HAP-1 (cell line): ENCODE results near the gene TCEAL1.
"Not testable (repeated sequence)": the region's sequence is repeated elsewhere in the genome, so short reads cannot be mapped to it uniquely, and the experiment has no call there.

ENCODE experiments used
- DNase-seq, 2 experiments: peaks; one replicate each; pipeline ENCODE4 v3.0.0-alpha.2; 2016 to 2020; ENCODE audit warnings: low spot score in 2 of 2
- H3K27me3 ChIP-seq: fragments of 250-450 bp; sonication (Bioruptor Pico); 2 replicates; pipeline ENCODE4 v1.5.1; 2020; ENCODE audit warnings: low read depth, mild to moderate bottlenecking, moderate library complexity
- H3K36me3 ChIP-seq: fragments of 250-450 bp; sonication (Bioruptor Pico); replicated peaks from 2 replicates; pipeline ENCODE4 v1.5.1; 2020; ENCODE audit warnings: mild to moderate bottlenecking
- H3K4me1 ChIP-seq: fragments of 250-450 bp; sonication (Bioruptor Pico); 2 replicates; pipeline ENCODE4 v1.5.1; 2020; ENCODE audit warnings: mild to moderate bottlenecking
- H3K4me3 ChIP-seq: fragments of 250-450 bp; sonication (Bioruptor Pico); 2 replicates; pipeline ENCODE4 v1.5.1; 2020; ENCODE audit warnings: mild to moderate bottlenecking, moderate library complexity
- H3K9me3 ChIP-seq: fragments of 250-450 bp; sonication (Bioruptor Pico); 2 replicates; pipeline ENCODE4 v1.5.1; 2020; ENCODE audit warnings: mild to moderate bottlenecking, moderate library complexity
- in situ Hi-C: fragments of 300-500 bp; cut with MboI; formaldehyde crosslinking; loops from 3 replicates; pipeline ENCODE4 v1.14.3; 2020; ENCODE audit warnings: low sequenced_read_pairs, inconsistent platforms, mixed read lengths

Gene TCEAL1

GRCh38 chrX:103628386-103629317, at the start of gene TCEAL1:
Gene TCEAL1 (plus strand): TSS chrX:103628975. CDS start chrX:103629917, 942 bp downstream.
- in situ Hi-C loops = no loop called here
- Histone ChIP-seq H3K36me3 (no peaks in the 10 kb centered on the region), H3K9me3 (no peaks in the 10 kb centered on the region), H3K4me3 (peak within 1 kb of the TSS; percentile 72), H3K4me1 (peaks cover 16% of the 10 kb centered on the region), H3K27me3 (no peaks in the 10 kb centered on the region)
- peak; percentile 51 to 79 for DNase-seq

- DNase-seq = peak in 1 of 2 experiments; percentile 19
- peaks cover 9% of the 10 kb centered on the region for H3K27me3 ChIP-seq
- H3K9me3 ChIP-seq = no peaks in the 10 kb centered on the region
- H3K4me3 ChIP-seq = peak overlapping the region; percentile 71; the same call in 1 of the 2 replicates
- H3K36me3 ChIP-seq = peaks cover 21% of the 10 kb centered on the region
- peaks cover 5% of the 10 kb centered on the region for H3K4me1 ChIP-seq
- in situ Hi-C loops = no loop called here
Observed at GRCh38 chrX:103584596-103584995, 44.2 kb upstream of the TCEAL1 start.

GRCh38 chrX:103585411-103586313, 43.1 kb upstream of the TCEAL1 start, which contains the start of gene TCEAL4:
Gene TCEAL4 (plus strand): TSS chrX:103585515. CDS start chrX:103586676, 1,161 bp downstream.
- H3K4me1 ChIP-seq = peaks cover 5% of the 10 kb centered on the region
- no peaks in the 10 kb centered on the region for H3K9me3 ChIP-seq
- 0 out of 2 replicates have a peak, but pooled peaks cover 6% of the 10 kb centered on the region for H3K27me3 ChIP-seq
- peak within 1 kb of the TSS; percentile 71 for H3K4me3 ChIP-seq
- peak; percentile 37 to 83 for DNase-seq
- peaks cover 21% of the 10 kb centered on the region for H3K36me3 ChIP-seq
- in situ Hi-C loops = no loop called here

GRCh38 chrX:103586314-103586646, 42.5 kb upstream of the TCEAL1 start:
- in situ Hi-C loops = no loop called here
- H3K36me3 ChIP-seq = peaks cover 21% of the 10 kb centered on the region

GRCh38 chrX:103586659-103587058, 42.1 kb upstream of the TCEAL1 start:
- in situ Hi-C loops = no loop called here
- peak overlapping the region; percentile 71 for H3K4me3 ChIP-seq
- H3K9me3 ChIP-seq = no peaks in the 10 kb centered on the region

More at GRCh38 chrX:103586314-103586646, 42.5 kb upstream of the TCEAL1 start:
- Histone ChIP-seq H3K4me1 (peaks cover 5% of the 10 kb centered on the region), H3K9me3 (no peaks in the 10 kb centered on the region), H3K27me3 (0 out of 2 replicates have a peak, but pooled peaks cover 2% of the 10 kb centered on the region), H3K4me3 (peak overlapping the region; percentile 71)
- peak in 1 of 2 experiments; percentile 15 for DNase-seq

GRCh38 chrX:103592295-103592694, 36.5 kb upstream of the TCEAL1 start:
- in situ Hi-C loops, H3K4me1 ChIP-seq, DNase-seq, H3K9me3 ChIP-seq, H3K27me3 ChIP-seq, H3K4me3 ChIP-seq: not testable (repeated sequence)
- H3K36me3 ChIP-seq = peaks cover 13% of the 10 kb centered on the region

More at GRCh38 chrX:103586659-103587058, 42.1 kb upstream of the TCEAL1 start:
- H3K4me1 ChIP-seq = peaks cover 5% of the 10 kb centered on the region
- DNase-seq = no peak
- no peaks in the 10 kb centered on the region for H3K27me3 ChIP-seq
- H3K36me3 ChIP-seq = peaks cover 21% of the 10 kb centered on the region

GRCh38 chrX:103595202-103595601, 33.6 kb upstream of the TCEAL1 start:
- H3K36me3 ChIP-seq, H3K27me3 ChIP-seq, H3K4me3 ChIP-seq, in situ Hi-C loops, DNase-seq, H3K4me1 ChIP-seq, H3K9me3 ChIP-seq: not testable (repeated sequence)

- DNase-seq = peak; percentile 28 to 70
- in situ Hi-C loops = no loop called here
- H3K9me3 ChIP-seq = no peaks in the 10 kb centered on the region
Observed at GRCh38 chrX:103607364-103608305, 21.1 kb upstream of the TCEAL1 start, which contains the start of gene TCEAL3. Gene TCEAL3 (plus strand): TSS chrX:103607963. CDS start chrX:103609065, 1,102 bp downstream.

GRCh38 chrX:103608306-103608963, 20.3 kb upstream of the TCEAL1 start:
- in situ Hi-C loops = no loop called here
- no peak for DNase-seq
- H3K4me1 ChIP-seq = no peaks in the 10 kb centered on the region
- no peaks in the 10 kb centered on the region for H3K27me3 ChIP-seq
- no peaks in the 10 kb centered on the region; the same call in 1 of the 2 replicates for H3K36me3 ChIP-seq
- no peaks in the 10 kb centered on the region for H3K9me3 ChIP-seq
- peak overlapping the region; percentile 63 for H3K4me3 ChIP-seq

More at GRCh38 chrX:103607364-103608305, 21.1 kb upstream of the TCEAL1 start, which contains the start of gene TCEAL3:
- Histone ChIP-seq H3K36me3 (no peaks in the 10 kb centered on the region; the same call in 1 of the 2 replicates), H3K4me1 (no peaks in the 10 kb centered on the region), H3K27me3 (no peaks in the 10 kb centered on the region), H3K4me3 (peak within 1 kb of the TSS; percentile 63)

GRCh38 chrX:103610282-103610681, 18.5 kb upstream of the TCEAL1 start:
- no peak overlapping the region for H3K4me3 ChIP-seq
- in situ Hi-C loops = no loop called here
- no peak for DNase-seq
- no peaks in the 10 kb centered on the region for H3K27me3 ChIP-seq
- H3K4me1 ChIP-seq = no peaks in the 10 kb centered on the region
- no peaks in the 10 kb centered on the region; the same call in 1 of the 2 replicates for H3K36me3 ChIP-seq
- no peaks in the 10 kb centered on the region for H3K9me3 ChIP-seq

- no peaks in the 10 kb centered on the region for H3K27me3 ChIP-seq
- in situ Hi-C loops = no loop called here
- no peaks in the 10 kb centered on the region for H3K9me3 ChIP-seq
- H3K4me1 ChIP-seq = peaks cover 4% of the 10 kb centered on the region; the same call in 1 of the 2 replicates
- H3K36me3 ChIP-seq = no peaks in the 10 kb centered on the region; the same call in 1 of the 2 replicates
- no peak for DNase-seq
- no peak overlapping the region for H3K4me3 ChIP-seq
Observed at GRCh38 chrX:103613362-103613890, 15.3 kb upstream of the TCEAL1 start.

GRCh38 chrX:103614999-103615398, 13.8 kb upstream of the TCEAL1 start:
- Histone ChIP-seq H3K4me3 (no peak overlapping the region), H3K9me3 (no peaks in the 10 kb centered on the region), H3K36me3 (no peaks in the 10 kb centered on the region; the same call in 1 of the 2 replicates), H3K4me1 (peaks cover 4% of the 10 kb centered on the region; the same call in 1 of the 2 replicates), H3K27me3 (no peaks in the 10 kb centered on the region)
- in situ Hi-C loops = no loop called here
- no peak for DNase-seq
